Posterior cingulate gyrus (tissue), 11 donors: ENCODE measurements around the gene AGAP9.
"Not testable (repeated sequence)": the region's sequence is repeated elsewhere in the genome, so short reads cannot be mapped to it uniquely, and the experiment has no call there.

ENCODE experiments used
- DNase-seq, 10 donors: peaks; one replicate each; pipeline versions ENCODE4 v3.0.0 to v3.0.0-alpha.2; 2020 to 2021; ENCODE audit warnings: mixed read lengths in 3 of 10
- intact Hi-C: fragments of 100-400 bp; cut with DNase I; formaldehyde crosslinking; loops from one replicate; pipeline ENCODE4 v1.15.1; 2023

Gene AGAP9

GRCh38 chr10:47461261-47461687 is 62.2 kb downstream of the AGAP9 start:
- DNase-seq = peak in 6 of 10 donors; percentile 26 to 92 (median 60)
- intact Hi-C loops = not testable (repeated sequence)

GRCh38 chr10:47458466-47459154 is 64.8 kb downstream of the AGAP9 start:
- intact Hi-C loops = no loop called here
- no peak for DNase-seq

- intact Hi-C loops = no loop called here
- no peak for DNase-seq
Measured at GRCh38 chr10:47457826-47458225, 65.6 kb downstream of the AGAP9 start.

- DNase-seq = peak in 1 of 10 donors; percentile 75
- intact Hi-C loops = no loop called here
Measured at GRCh38 chr10:47457528-47457820, 66.0 kb downstream of the AGAP9 start.

- peak in 2 of 10 donors; percentile 62 to 73 for DNase-seq
- intact Hi-C loops = no loop called here
Measured at GRCh38 chr10:47456794-47457527, 66.5 kb downstream of the AGAP9 start.

GRCh38 chr10:47456079-47456785 is 67.2 kb downstream of the AGAP9 start:
- peak in 2 of 10 donors; percentile 59 to 78 for DNase-seq

GRCh38 chr10:47455350-47456078 is 67.9 kb downstream of the AGAP9 start:
- peak in 2 of 10 donors; percentile 64 to 67 for DNase-seq
- intact Hi-C loops = not testable (repeated sequence)

More at GRCh38 chr10:47456079-47456785, 67.2 kb downstream of the AGAP9 start:
- intact Hi-C loops = no loop called here

GRCh38 chr10:47454780-47455058 is 68.7 kb downstream of the AGAP9 start:
- DNase-seq = peak in 1 of 10 donors; percentile 49
- intact Hi-C loops = no loop called here

- intact Hi-C loops = no loop called here
- peak in 2 of 10 donors; percentile 59 to 74 for DNase-seq
Measured at GRCh38 chr10:47454008-47454779, 69.2 kb downstream of the AGAP9 start.

- peak in 1 of 10 donors; percentile 54 for DNase-seq
- intact Hi-C loops = no loop called here
Measured at GRCh38 chr10:47453141-47454007, 70.1 kb downstream of the AGAP9 start.

GRCh38 chr10:47452495-47453140 is 70.8 kb downstream of the AGAP9 start:
- intact Hi-C loops = no loop called here
- peak in 1 of 10 donors; percentile 59 for DNase-seq

GRCh38 chr10:47451998-47452494 is 71.4 kb downstream of the AGAP9 start:
- intact Hi-C loops = no loop called here
- DNase-seq = peak in 1 of 10 donors; percentile 51
